ENCODE data around the gene ZNF280C. TPM values are rescaled to one million over a fixed set of nuclear protein-coding genes. Genes with fewer than 3 reads are reported as not detected.

The ZNF280C gene
- total and polyA plus RNA-seq, 2 of the 13 experiments (the other 11 are each of a cell fraction or from before 2014, with no cell fraction given): 3.0 to 3.3 TPM

DNA sequence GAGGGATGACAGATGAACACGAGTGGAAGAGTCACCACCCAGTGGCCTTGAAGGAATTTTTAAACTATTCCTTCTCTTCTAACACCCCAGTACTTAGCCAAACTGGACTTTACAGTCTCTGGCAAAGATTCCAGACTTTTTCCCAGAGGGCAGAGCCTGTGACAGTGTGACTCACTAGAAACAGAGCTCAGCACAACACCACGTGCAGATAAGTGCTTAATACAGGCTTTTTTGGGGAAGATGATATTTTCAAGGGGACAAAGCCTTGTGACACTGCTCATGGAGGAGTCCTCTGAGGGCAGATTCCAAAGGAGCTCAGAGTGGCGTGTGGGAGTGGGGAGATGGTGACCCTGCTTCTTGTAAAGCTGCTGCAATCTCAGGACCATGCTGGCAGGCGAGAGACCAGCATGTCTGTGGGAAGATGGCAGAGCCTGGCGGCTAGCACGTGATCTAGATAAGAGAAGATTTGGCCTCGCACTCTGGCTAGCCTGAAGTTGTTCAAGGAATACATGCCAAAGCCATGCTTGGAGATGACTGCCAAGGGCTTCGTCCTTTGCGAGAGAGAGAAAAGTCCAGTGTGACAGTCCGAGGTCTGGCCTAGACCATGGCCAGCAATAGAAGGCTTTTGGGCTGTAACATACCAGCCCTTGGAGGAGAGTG is 94.5 kb downstream of the ZNF280C start (continued):
- no peak for TF ChIP-seq CENPT (CRISPR knock-in tag; IDR thresholded peaks at IDR 0.05; ENCODE audit: low read depth)
- no peak for TF ChIP-seq CCDC6 (CRISPR knock-in tag; IDR thresholded peaks at IDR 0.05)
- no peak for TF ChIP-seq ZNF136 (CRISPR knock-in tag; IDR thresholded peaks at IDR 0.05; ENCODE audit: low read depth)
- TF ChIP-seq, protein P1, sequence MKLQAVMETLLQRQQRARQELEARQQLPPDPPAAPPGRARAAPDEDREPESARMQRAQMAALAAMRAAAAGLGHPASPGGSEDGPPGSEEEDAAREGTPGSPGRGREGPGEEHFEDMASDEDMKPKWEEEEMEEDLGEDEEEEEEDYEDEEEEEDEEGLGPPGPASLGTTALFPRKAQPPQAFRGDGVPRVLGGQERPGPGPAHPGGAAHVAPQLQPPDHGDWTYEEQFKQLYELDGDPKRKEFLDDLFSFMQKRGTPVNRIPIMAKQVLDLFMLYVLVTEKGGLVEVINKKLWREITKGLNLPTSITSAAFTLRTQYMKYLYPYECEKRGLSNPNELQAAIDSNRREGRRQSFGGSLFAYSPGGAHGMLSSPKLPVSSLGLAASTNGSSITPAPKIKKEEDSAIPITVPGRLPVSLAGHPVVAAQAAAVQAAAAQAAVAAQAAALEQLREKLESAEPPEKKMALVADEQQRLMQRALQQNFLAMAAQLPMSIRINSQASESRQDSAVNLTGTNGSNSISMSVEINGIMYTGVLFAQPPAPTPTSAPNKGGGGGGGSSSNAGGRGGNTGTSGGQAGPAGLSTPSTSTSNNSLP (IDR thresholded peaks at IDR 0.05; ENCODE audit: low read depth, low read length): no peak
- no peak for TF ChIP-seq SSRP1 (CRISPR knock-in tag; IDR thresholded peaks at IDR 0.05)

DNA sequence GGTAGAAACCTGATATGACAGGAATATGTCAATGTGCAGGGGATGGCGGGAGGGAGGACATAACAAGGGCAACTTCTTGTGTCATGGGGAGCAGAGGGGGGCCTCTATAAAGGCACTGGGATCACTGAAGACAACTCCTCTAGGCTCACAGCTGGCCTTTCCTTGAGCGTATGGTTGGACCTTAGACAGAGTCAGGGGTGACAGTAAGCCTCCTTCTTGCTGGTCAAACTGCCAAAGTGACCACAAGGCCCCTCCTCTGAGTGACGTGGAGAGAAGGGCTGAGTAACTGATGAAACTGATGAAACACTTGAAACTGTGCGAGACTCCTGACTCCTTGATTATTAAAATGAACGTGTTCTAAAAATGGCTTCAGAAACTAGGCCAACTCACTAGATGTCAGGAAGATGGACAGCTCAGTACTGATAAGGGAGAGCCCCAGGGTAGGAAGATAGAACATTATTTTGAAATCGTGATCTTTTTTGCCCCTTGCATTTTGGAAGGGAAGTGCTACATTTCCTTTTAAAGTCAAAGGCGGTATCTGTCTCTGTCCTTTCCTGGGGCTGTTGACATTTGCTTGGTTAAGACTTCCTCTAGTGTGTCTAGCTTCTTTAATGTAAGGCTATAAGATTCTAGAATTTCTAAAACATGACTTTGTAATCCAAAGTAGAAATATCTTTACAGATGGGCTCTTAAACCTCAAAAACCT is 95.4 kb downstream of the ZNF280C start:
- Histone ChIP-seq H3K79me2 (ENCODE audit: insufficient read depth, low read length) (no peaks in the 10 kb centered on the region), H2AFZ (ENCODE audit: low read length) (no peak overlapping the region), H4K20me1 (ENCODE audit: insufficient read depth, low read length) (no peaks in the 10 kb centered on the region), H3K4me1 (ENCODE audit: insufficient read depth, low read length) (peaks cover 6% of the 10 kb centered on the region; the same call in 1 of the 2 replicates), H3K27me3 (ENCODE audit: control insufficient read depth in 1 of 2, insufficient read depth in 2 of 2, low read length in 2 of 2) (peaks cover 0 to 4% of the 10 kb centered on the region in 2 experiments; a peak in 2 of 5 replicates), H3K36me3 (replicated peaks in 1 of 2; ENCODE audit: control insufficient read depth in 1 of 2, insufficient read depth in 2 of 2, low read length in 2 of 2) (no peaks in the 10 kb centered on the region), H3K4me2 (ENCODE audit: low read depth, low read length) (no peak overlapping the region), H3K4me3 (replicated peaks in 1 of 3; ENCODE audit: insufficient read depth in 1 of 3, low read depth in 2 of 3, low read length in 3 of 3) (no peak overlapping the region), H3K27ac (ENCODE audit: extremely low read length, insufficient read depth, low read length) (no peak overlapping the region), H3K9me3 (ENCODE audit: low read length) (no peaks in the 10 kb centered on the region), H3K9ac (ENCODE audit: insufficient read depth, low read depth, low read length) (no peak overlapping the region)
- ATAC-seq (no peak), DNase-seq (ENCODE audit: low spot score) (no peak), FAIRE-seq (no peak)
- no TSS peak for BruUV-seq (replicated peaks)
- intact Hi-C loops (cut with micrococcal nuclease; ENCODE audit: unreplicated experiment): no loop called here
- CTCF ChIA-PET (ENCODE audit: low intra/inter-chr PET ratio, low total read pairs): no interaction called here
- POLR2A ChIA-PET: no interaction called here
- in situ Hi-C loops (cut with HindIII; ENCODE audit: extremely low pct_ligation_motif_present, low pct_unique_long_range_greater_than_20kb): no loop called here
- WGBS (ENCODE audit: low lambda C conversion rate): 28% methylated on average over 4 of the region's 7 CpGs
- TF ChIP-seq, protein P2, sequence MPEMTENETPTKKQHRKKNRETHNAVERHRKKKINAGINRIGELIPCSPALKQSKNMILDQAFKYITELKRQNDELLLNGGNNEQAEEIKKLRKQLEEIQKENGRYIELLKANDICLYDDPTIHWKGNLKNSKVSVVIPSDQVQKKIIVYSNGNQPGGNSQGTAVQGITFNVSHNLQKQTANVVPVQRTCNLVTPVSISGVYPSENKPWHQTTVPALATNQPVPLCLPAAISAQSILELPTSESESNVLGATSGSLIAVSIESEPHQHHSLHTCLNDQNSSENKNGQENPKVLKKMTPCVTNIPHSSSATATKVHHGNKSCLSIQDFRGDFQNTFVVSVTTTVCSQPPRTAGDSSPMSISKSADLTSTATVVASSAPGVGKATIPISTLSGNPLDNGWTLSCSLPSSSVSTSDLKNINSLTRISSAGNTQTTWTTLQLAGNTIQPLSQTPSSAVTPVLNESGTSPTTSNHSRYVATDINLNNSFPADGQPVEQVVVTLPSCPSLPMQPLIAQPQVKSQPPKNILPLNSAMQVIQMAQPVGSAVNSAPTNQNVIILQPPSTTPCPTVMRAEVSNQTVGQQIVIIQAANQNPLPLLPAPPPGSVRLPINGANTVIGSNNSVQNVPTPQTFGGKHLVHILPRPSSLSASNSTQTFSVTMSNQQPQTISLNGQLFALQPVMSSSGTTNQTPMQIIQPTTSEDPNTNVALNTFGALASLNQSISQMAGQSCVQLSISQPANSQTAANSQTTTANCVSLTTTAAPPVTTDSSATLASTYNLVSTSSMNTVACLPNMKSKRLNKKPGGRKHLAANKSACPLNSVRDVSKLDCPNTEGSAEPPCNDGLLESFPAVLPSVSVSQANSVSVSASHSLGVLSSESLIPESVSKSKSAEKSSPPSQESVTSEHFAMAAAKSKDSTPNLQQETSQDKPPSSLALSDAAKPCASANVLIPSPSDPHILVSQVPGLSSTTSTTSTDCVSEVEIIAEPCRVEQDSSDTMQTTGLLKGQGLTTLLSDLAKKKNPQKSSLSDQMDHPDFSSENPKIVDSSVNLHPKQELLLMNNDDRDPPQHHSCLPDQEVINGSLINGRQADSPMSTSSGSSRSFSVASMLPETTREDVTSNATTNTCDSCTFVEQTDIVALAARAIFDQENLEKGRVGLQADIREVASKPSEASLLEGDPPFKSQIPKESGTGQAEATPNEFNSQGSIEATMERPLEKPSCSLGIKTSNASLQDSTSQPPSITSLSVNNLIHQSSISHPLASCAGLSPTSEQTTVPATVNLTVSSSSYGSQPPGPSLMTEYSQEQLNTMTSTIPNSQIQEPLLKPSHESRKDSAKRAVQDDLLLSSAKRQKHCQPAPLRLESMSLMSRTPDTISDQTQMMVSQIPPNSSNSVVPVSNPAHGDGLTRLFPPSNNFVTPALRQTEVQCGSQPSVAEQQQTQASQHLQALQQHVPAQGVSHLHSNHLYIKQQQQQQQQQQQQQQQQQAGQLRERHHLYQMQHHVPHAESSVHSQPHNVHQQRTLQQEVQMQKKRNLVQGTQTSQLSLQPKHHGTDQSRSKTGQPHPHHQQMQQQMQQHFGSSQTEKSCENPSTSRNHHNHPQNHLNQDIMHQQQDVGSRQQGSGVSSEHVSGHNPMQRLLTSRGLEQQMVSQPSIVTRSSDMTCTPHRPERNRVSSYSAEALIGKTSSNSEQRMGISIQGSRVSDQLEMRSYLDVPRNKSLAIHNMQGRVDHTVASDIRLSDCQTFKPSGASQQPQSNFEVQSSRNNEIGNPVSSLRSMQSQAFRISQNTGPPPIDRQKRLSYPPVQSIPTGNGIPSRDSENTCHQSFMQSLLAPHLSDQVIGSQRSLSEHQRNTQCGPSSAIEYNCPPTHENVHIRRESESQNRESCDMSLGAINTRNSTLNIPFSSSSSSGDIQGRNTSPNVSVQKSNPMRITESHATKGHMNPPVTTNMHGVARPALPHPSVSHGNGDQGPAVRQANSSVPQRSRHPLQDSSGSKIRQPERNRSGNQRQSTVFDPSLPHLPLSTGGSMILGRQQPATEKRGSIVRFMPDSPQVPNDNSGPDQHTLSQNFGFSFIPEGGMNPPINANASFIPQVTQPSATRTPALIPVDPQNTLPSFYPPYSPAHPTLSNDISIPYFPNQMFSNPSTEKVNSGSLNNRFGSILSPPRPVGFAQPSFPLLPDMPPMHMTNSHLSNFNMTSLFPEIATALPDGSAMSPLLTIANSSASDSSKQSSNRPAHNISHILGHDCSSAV (CRISPR knock-in tag; IDR thresholded peaks at IDR 0.05; ENCODE audit: borderline replicate concordance): no peak
- no peak for TF ChIP-seq RFXANK (CRISPR knock-in tag; IDR thresholded peaks at IDR 0.05)
- TF ChIP-seq ZNF737 (CRISPR knock-in tag; IDR thresholded peaks at IDR 0.05; ENCODE audit: borderline replicate concordance): no peak
- no peak for TF ChIP-seq ZNF672 (CRISPR knock-in tag; IDR thresholded peaks at IDR 0.05)
- no peak for TF ChIP-seq ZNF577 (CRISPR knock-in tag; IDR thresholded peaks at IDR 0.05; ENCODE audit: borderline replicate concordance, low read depth)
